Type B pancreatic cell (in vitro differentiated cells): Measurements from ENCODE around the gene MOSPD3. TPM values are rescaled to one million over a fixed set of nuclear protein-coding genes. Genes with fewer than 3 reads are reported as not detected.
A peak's percentile ranks its signal among the peaks of the same experiment; 100 is the strongest.

Source experiments
- DNase-seq: peaks from one replicate; pipeline ENCODE4 v3.0.0; 2021; ENCODE audit warnings: mixed read lengths; ENCODE audit not compliant: unreplicated experiment; ENCODE audit errors: extremely low spot score
- H3K27ac Mint-ChIP-seq: 2 replicates; pipeline ENCODE4 v1.8.0; 2021; ENCODE audit warnings: mild to moderate bottlenecking, mixed read lengths
- H3K27me3 Mint-ChIP-seq: 2 replicates; pipeline ENCODE4 v1.8.0; 2021; ENCODE audit warnings: mixed read lengths
- H3K36me3 Mint-ChIP-seq: 2 replicates; pipeline ENCODE4 v1.8.0; 2021; ENCODE audit warnings: mixed read lengths
- H3K4me1 Mint-ChIP-seq: one replicate; pipeline ENCODE4 v1.8.0; 2021; ENCODE audit warnings: mixed read lengths; ENCODE audit not compliant: unreplicated experiment
- H3K4me3 Mint-ChIP-seq: 2 replicates; pipeline ENCODE4 v1.8.0; 2021; ENCODE audit warnings: mild to moderate bottlenecking, mixed read lengths
- H3K9me3 Mint-ChIP-seq: 2 replicates; pipeline ENCODE4 v1.8.0; 2021; ENCODE audit warnings: mixed read lengths
- CTCF ChIP-seq: fragments of 200-600 bp; sonication (generic); conservative IDR thresholded peaks from 2 replicates; pipeline ENCODE4 v1.5.0; 2021; ENCODE audit warnings: antibody characterized with exemption, mild to moderate bottlenecking
- total RNA-seq: library from RNA; stranded (reverse); gene quantifications from 2 replicates; pipeline ENCODE4 v1.2.1, GENCODE V29; 2021; ENCODE audit warnings: low replicate concordance

MOSPD3 gene
- total RNA-seq, 1 donor from 2014 or later: 28.3 TPM

- Mint-ChIP-seq H3K4me1 (peaks cover 22% of the 10 kb centered on the region), H3K9me3 (no peaks in the 10 kb centered on the region), H3K36me3 (no peaks in the 10 kb centered on the region), H3K27me3 (peaks cover 4% of the 10 kb centered on the region), H3K4me3 (peak overlapping the region; percentile 74), H3K27ac (peak overlapping the region; percentile 79)
- TF ChIP-seq CTCF: no peak
- no peak for DNase-seq
These were observed 40.6 kb upstream of the MOSPD3 start for GRCh38 chr7:100571829-100572116.

GRCh38 chr7:100572281-100572948 is 39.9 kb upstream of the MOSPD3 start:
- H3K4me3 Mint-ChIP-seq: peak overlapping the region; percentile 74
- peaks cover 4% of the 10 kb centered on the region for H3K27me3 Mint-ChIP-seq
- peaks cover 21% of the 10 kb centered on the region for H3K4me1 Mint-ChIP-seq
- peak overlapping the region; percentile 79 for H3K27ac Mint-ChIP-seq
- no peak for TF ChIP-seq CTCF
- H3K9me3 Mint-ChIP-seq: no peaks in the 10 kb centered on the region
- peak; percentile 67 for DNase-seq
- no peaks in the 10 kb centered on the region for H3K36me3 Mint-ChIP-seq

- no peak for TF ChIP-seq CTCF
- H3K4me3 Mint-ChIP-seq: no peak overlapping the region
- H3K27me3 Mint-ChIP-seq: peaks cover 4% of the 10 kb centered on the region
- H3K27ac Mint-ChIP-seq: no peak overlapping the region
- DNase-seq: no peak
- H3K9me3 Mint-ChIP-seq: no peaks in the 10 kb centered on the region
- H3K36me3 Mint-ChIP-seq: no peaks in the 10 kb centered on the region
- H3K4me1 Mint-ChIP-seq: peaks cover 21% of the 10 kb centered on the region
These were observed 39.2 kb upstream of the MOSPD3 start for GRCh38 chr7:100572949-100573675.

GRCh38 chr7:100573691-100574361 is 38.5 kb upstream of the MOSPD3 start, which contains the start of gene SAP25:
TSS of gene SAP25 (minus strand) at chr7:100573900. CDS start at chr7:100573742, 158 bp downstream.
- Mint-ChIP-seq H3K36me3 (no peaks in the 10 kb centered on the region), H3K27me3 (peaks cover 4% of the 10 kb centered on the region), H3K4me1 (peaks cover 17% of the 10 kb centered on the region), H3K9me3 (no peaks in the 10 kb centered on the region), H3K27ac (no peak within 1 kb of the TSS), H3K4me3 (no peak within 1 kb of the TSS)
- DNase-seq: peak; percentile 68
- no peak for TF ChIP-seq CTCF

- Mint-ChIP-seq H3K27ac (no peak overlapping the region), H3K27me3 (no peaks in the 10 kb centered on the region), H3K4me1 (peaks cover 9% of the 10 kb centered on the region), H3K36me3 (no peaks in the 10 kb centered on the region), H3K9me3 (no peaks in the 10 kb centered on the region), H3K4me3 (no peak overlapping the region)
- DNase-seq: no peak
- TF ChIP-seq CTCF: no peak
These were observed 37.8 kb upstream of the MOSPD3 start for GRCh38 chr7:100574362-100575205.
